Natural killer cell (primary cell): ENCODE measurements around the gene UBE2QL1. TPM values are rescaled to one million over a fixed set of nuclear protein-coding genes. Genes with fewer than 3 reads are reported as not detected.

Source experiments
- ATAC-seq, 3 donors: fragments of 150-1000 bp in 2 of 3; fragments of 200-7000 bp in 1 of 3; cut with Tn5 transposase; 1 replicate in 1 of 3; 2 replicates in 2 of 3; pipeline ENCODE4 v1.10.0; 2021; ENCODE audit warnings: mild to moderate bottlenecking in 2 of 3, moderate library complexity in 2 of 3
- DNase-seq, 2 donors: peaks; one replicate each; pipeline versions ENCODE4 v3.0.0 to v3.0.0-alpha.2; 2013 to 2021; ENCODE audit warnings: mixed read lengths in 1 of 2
- H3K27ac ChIP-seq: one replicate; pipeline ENCODE4 v1.5.1; 2013; ENCODE audit warnings: mild to moderate bottlenecking, low read length
- H3K27me3 ChIP-seq: one replicate; pipeline ENCODE4 v1.6.1; 2013; ENCODE audit warnings: low read length; ENCODE audit not compliant: control insufficient read depth, insufficient read depth
- H3K36me3 ChIP-seq: one replicate; pipeline ENCODE4 v1.6.1; 2013; ENCODE audit warnings: low read length; ENCODE audit not compliant: control insufficient read depth, insufficient read depth
- H3K4me1 ChIP-seq: one replicate; pipeline ENCODE4 v1.6.1; 2013; ENCODE audit warnings: low read length; ENCODE audit not compliant: control insufficient read depth, insufficient read depth
- H3K4me3 ChIP-seq: one replicate; pipeline ENCODE4 v1.5.1; 2013; ENCODE audit warnings: low read length
- H3K9me3 ChIP-seq: one replicate; pipeline ENCODE4 v1.6.1; 2013; ENCODE audit warnings: low read length; ENCODE audit not compliant: control insufficient read depth, insufficient read depth
- H3K27ac Mint-ChIP-seq, 2 donors: one replicate each; pipeline ENCODE4 v1.8.0; 2022; ENCODE audit warnings: mild to moderate bottlenecking in 2 of 2, mixed read lengths in 2 of 2, moderate library complexity in 1 of 2
- H3K27me3 Mint-ChIP-seq, 2 donors: one replicate each; pipeline ENCODE4 v1.8.0; 2022; ENCODE audit warnings: low read depth in 2 of 2, mixed read lengths in 2 of 2
- H3K36me3 Mint-ChIP-seq: one replicate; pipeline ENCODE4 v1.8.0; 2022; ENCODE audit warnings: mixed read lengths
- H3K4me1 Mint-ChIP-seq, 2 donors: one replicate each; pipeline ENCODE4 v1.8.0; 2022; ENCODE audit warnings: mixed read lengths in 2 of 2
- H3K4me3 Mint-ChIP-seq: one replicate; pipeline ENCODE4 v1.8.0; 2022; ENCODE audit warnings: mild to moderate bottlenecking, moderate library complexity, mixed read lengths
- H3K9me3 Mint-ChIP-seq, 2 donors: one replicate each; pipeline ENCODE4 v1.8.0; 2022; ENCODE audit warnings: mixed read lengths in 2 of 2
- WGBS: methylation state at CpG from one replicate; pipeline ENCODE4 v1.1.7; 2013; ENCODE audit warnings: missing lambda C conversion rate; ENCODE audit not compliant: insufficient coverage; 5-methylcytosine and 5-hydroxymethylcytosine counted together
- intact Hi-C: fragments of 100-400 bp; cut with micrococcal nuclease; formaldehyde crosslinking; loops from one replicate; pipeline ENCODE4 v1.14.2; 2022
- total RNA-seq, 4 donors: library from RNA; stranded (reverse); fragments of 120-200 nt in 1 of 4; gene quantifications; one replicate each; pipeline versions ENCODE4 v1.2.3 to v1.2.4, GENCODE V29; 2013 to 2022
- TF ChIP-seq, protein P1 (sequence below): fragments of 200-600 bp; IDR thresholded peaks from one replicate; pipeline ENCODE4 v1.8.0; 2022; ENCODE audit warnings: antibody characterized with exemption

Gene UBE2QL1
- total RNA-seq, 3 donors from 2014 or later (not counting 1 experiment from before 2014, with no cell fraction given), result not detected

DNA sequence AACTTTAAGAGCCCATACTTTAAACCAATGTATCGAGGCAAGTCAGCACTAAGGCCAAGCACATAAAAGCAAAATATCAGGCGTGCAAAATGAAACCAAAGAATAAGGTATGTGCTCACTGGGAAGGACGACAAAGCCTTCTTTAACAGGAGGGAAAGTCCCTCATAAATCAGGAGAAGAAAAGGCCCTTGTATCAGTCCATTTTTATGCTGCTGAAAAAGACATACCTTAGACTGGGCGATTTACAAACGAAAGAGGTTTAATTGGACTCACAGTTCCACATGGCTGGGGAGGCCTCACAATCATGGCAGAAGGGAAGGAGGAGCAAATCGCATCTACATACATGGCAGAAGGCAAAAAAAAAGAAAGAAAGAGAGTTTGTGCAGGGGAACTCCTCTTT lies 68.9 kb downstream of the UBE2QL1 start:
- H3K36me3 Mint-ChIP-seq, result no peaks in the 10 kb centered on the region
- Histone ChIP-seq H3K27me3 (no peaks in the 10 kb centered on the region), H3K36me3 (no peaks in the 10 kb centered on the region), H3K4me1 (no peaks in the 10 kb centered on the region), H3K9me3 (no peaks in the 10 kb centered on the region), H3K4me3 (no peak overlapping the region), H3K27ac (no peak overlapping the region)
- ATAC-seq (no peak), DNase-seq (no peak)
- H3K4me3 Mint-ChIP-seq, result no peak overlapping the region
- WGBS, result 78% methylated on average over 6 of the region's 6 CpGs
- intact Hi-C loops, result no loop called here
- H3K27me3 Mint-ChIP-seq, result peaks cover 6 to 11% of the 10 kb centered on the region in 2 donors
- H3K9me3 Mint-ChIP-seq, result no peaks in the 10 kb centered on the region
- no peak overlapping the region for H3K27ac Mint-ChIP-seq
- TF ChIP-seq, protein P1, sequence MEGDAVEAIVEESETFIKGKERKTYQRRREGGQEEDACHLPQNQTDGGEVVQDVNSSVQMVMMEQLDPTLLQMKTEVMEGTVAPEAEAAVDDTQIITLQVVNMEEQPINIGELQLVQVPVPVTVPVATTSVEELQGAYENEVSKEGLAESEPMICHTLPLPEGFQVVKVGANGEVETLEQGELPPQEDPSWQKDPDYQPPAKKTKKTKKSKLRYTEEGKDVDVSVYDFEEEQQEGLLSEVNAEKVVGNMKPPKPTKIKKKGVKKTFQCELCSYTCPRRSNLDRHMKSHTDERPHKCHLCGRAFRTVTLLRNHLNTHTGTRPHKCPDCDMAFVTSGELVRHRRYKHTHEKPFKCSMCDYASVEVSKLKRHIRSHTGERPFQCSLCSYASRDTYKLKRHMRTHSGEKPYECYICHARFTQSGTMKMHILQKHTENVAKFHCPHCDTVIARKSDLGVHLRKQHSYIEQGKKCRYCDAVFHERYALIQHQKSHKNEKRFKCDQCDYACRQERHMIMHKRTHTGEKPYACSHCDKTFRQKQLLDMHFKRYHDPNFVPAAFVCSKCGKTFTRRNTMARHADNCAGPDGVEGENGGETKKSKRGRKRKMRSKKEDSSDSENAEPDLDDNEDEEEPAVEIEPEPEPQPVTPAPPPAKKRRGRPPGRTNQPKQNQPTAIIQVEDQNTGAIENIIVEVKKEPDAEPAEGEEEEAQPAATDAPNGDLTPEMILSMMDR, result no peak
- H3K4me1 Mint-ChIP-seq, result no peaks in the 10 kb centered on the region

DNA sequence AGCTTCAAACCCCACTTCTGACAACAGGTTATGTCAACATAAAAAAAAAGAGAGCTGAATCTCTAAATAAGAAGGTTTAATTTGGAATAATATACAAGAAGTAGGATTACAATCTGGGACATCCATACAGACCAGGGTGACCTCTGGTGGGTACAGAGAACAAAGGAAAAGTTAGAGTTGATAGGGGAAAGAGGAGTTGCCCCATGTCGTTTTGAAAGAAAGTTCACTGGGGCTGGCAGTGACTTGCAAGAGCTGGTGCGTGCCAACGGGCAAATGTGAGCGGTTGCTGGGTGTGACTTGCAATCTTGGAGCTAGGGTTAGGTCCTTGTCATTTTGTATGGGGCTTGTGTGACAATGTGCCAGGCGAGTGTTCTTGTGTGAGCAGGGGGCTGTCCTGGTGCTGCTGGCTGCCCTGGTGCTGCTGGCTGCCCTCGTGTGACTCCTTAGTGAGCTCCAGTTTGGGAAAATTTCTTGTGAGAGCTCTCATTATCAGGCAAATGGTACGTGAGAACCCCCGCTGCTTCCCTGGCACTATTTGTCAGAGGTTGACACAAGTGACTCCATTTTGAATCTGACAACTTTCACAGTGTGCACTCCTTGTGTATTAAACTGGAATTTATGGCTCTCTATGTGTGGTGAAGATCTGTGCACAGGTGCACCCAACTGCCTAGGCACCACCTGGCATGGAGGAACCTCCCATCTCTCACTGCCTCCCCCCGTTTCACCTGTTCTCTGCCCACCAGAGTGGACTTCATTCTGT lies 69.8 kb downstream of the UBE2QL1 start:
- H3K4me3 Mint-ChIP-seq, result no peak overlapping the region
- TF ChIP-seq, protein P1, result no peak
- H3K9me3 ChIP-seq, result no peaks in the 10 kb centered on the region
- 81% methylated on average over 9 of the region's 9 CpGs for WGBS
- no peaks in the 10 kb centered on the region for H3K27me3 ChIP-seq
- no peaks in the 10 kb centered on the region for H3K36me3 ChIP-seq
- H3K4me1 ChIP-seq, result no peaks in the 10 kb centered on the region
- H3K4me3 ChIP-seq, result no peak overlapping the region
- H3K9me3 Mint-ChIP-seq, result no peaks in the 10 kb centered on the region
- intact Hi-C loops, result no loop called here
- H3K36me3 Mint-ChIP-seq, result no peaks in the 10 kb centered on the region
- H3K27me3 Mint-ChIP-seq, result peaks cover 6 to 11% of the 10 kb centered on the region in 2 donors
- H3K27ac ChIP-seq, result no peak overlapping the region
- ATAC-seq (no peak), DNase-seq (no peak)
- H3K4me1 Mint-ChIP-seq, result no peaks in the 10 kb centered on the region
- H3K27ac Mint-ChIP-seq, result no peak overlapping the region

DNA sequence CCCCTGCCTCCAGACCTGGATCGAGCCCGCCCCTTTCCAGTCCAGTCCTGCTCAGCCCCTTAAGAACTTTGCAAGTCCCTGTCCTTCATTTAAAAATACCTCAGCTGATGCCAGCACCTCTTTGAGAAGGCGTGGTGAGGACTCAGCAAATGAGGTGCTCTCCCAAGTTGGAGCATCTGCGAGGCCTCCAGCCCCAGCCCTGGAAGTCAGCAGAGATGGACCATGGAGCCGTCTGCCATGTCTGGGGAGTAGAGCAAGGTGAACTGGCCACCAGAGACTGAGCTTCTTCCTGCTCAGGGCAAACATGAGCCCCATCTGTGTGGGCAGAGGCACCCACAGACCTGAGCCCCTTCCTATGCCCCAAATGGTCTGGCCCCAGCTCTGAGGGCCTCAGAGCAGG lies 71.5 kb downstream of the UBE2QL1 start:
- WGBS, result 88% methylated on average over 5 of the region's 5 CpGs
- no peak overlapping the region for H3K27ac ChIP-seq
- no peak overlapping the region for H3K4me3 Mint-ChIP-seq
- no peak overlapping the region for H3K27ac Mint-ChIP-seq
- H3K9me3 ChIP-seq, result no peaks in the 10 kb centered on the region
- H3K4me3 ChIP-seq, result no peak overlapping the region
- H3K36me3 Mint-ChIP-seq, result no peaks in the 10 kb centered on the region
- H3K4me1 Mint-ChIP-seq, result no peaks in the 10 kb centered on the region
- TF ChIP-seq, protein P1, result no peak
- peaks cover 0 to 6% of the 10 kb centered on the region in 2 donors for H3K27me3 Mint-ChIP-seq
- ATAC-seq (no peak), DNase-seq (no peak)
- no peaks in the 10 kb centered on the region for H3K9me3 Mint-ChIP-seq
- H3K4me1 ChIP-seq, result no peaks in the 10 kb centered on the region
- intact Hi-C loops, result no loop called here
- no peaks in the 10 kb centered on the region for H3K27me3 ChIP-seq
- H3K36me3 ChIP-seq, result no peaks in the 10 kb centered on the region

DNA sequence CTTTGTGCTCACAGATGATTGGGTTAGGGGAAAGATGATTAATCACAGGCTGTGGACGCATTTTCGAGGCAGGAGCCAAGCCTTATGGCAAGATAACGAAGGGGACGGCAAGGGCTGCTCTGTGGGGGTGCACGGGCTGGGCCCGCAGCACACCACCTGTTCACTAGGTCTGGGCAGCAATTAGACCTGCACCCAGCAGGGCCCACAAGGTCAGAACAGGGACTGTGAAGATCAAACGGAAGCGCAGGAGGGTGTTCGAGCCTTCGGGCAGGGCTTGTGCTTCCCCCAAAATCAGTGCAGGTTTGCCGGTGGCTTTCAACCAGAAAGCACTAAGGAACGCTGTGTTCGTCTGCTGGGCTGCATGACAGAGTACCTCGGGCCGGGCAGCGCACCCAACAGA lies 73.7 kb downstream of the UBE2QL1 start:
- Mint-ChIP-seq H3K4me3 (no peak overlapping the region), H3K27me3 (peaks cover 0 to 6% of the 10 kb centered on the region in 2 donors), H3K9me3 (no peaks in the 10 kb centered on the region), H3K27ac (no peak overlapping the region), H3K36me3 (no peaks in the 10 kb centered on the region), H3K4me1 (no peaks in the 10 kb centered on the region)
- 89% methylated on average over 16 of the region's 16 CpGs for WGBS
- ATAC-seq (no peak), DNase-seq (no peak)
- TF ChIP-seq, protein P1, result no peak
- Histone ChIP-seq H3K4me1 (no peaks in the 10 kb centered on the region), H3K4me3 (no peak overlapping the region), H3K9me3 (no peaks in the 10 kb centered on the region), H3K36me3 (no peaks in the 10 kb centered on the region), H3K27me3 (no peaks in the 10 kb centered on the region), H3K27ac (no peak overlapping the region)
- intact Hi-C loops, result no loop called here
